Transverse colon (tissue), 4 donors: ENCODE measurements around the gene ANTXR2. TPM values are rescaled to one million over a fixed set of nuclear protein-coding genes. Genes with fewer than 3 reads are reported as not detected.

Source experiments
- DNase-seq: peaks from one replicate; pipeline ENCODE4 v3.0.0-alpha.2; 2019
- H3K27ac ChIP-seq, 4 donors: fragments of 200-600 bp; sonication (generic); 2 replicates each; pipeline ENCODE4 v1.5.1; 2016 to 2018; ENCODE audit warnings: inconsistent platforms in 4 of 4
- H3K27me3 ChIP-seq: fragments of 200-600 bp; sonication (generic); 2 replicates; pipeline ENCODE4 v1.5.1; 2017; ENCODE audit warnings: inconsistent platforms
- H3K36me3 ChIP-seq, 4 donors: fragments of 200-600 bp; sonication (generic); 2 replicates each; pipeline ENCODE4 v1.5.1; 2017 to 2019; ENCODE audit warnings: inconsistent platforms in 4 of 4
- H3K4me1 ChIP-seq, 4 donors: fragments of 200-600 bp; sonication (generic); 2 replicates each; pipeline ENCODE4 v1.5.1; 2017 to 2020; ENCODE audit warnings: inconsistent platforms in 4 of 4
- H3K4me3 ChIP-seq, 4 donors: fragments of 200-600 bp; sonication (generic); 1 replicate in 1 of 4; 2 replicates in 3 of 4; pipeline versions ENCODE4 v1.5.1 to v1.6.1; 2017 to 2019; ENCODE audit warnings: inconsistent platforms in 4 of 4
- H3K9me3 ChIP-seq, 2 donors: fragments of 200-600 bp; sonication (generic); 2 replicates each; pipeline ENCODE4 v1.5.1; 2017 to 2019; ENCODE audit warnings: inconsistent platforms in 2 of 2
- EP300 ChIP-seq: sonication (generic); formaldehyde crosslinking; IDR thresholded peaks from one replicate; pipeline ENCODE4 v1.6.1; 2017; ENCODE audit warnings: antibody characterized with exemption, low read depth
- POLR2A ChIP-seq: fragments of 450-650 bp; IDR thresholded peaks from one replicate; pipeline ENCODE4 v1.6.1; 2016; ENCODE audit warnings: antibody characterized with exemption, mild to moderate bottlenecking, moderate library complexity
- POLR2AphosphoS5 ChIP-seq, 3 donors: sonication (generic); formaldehyde crosslinking; IDR thresholded peaks; one replicate each; pipeline ENCODE4 v1.6.1; 2016; ENCODE audit warnings: antibody characterized with exemption in 3 of 3
- WGBS, 2 donors: methylation state at CpG; one replicate each; pipeline ENCODE4 v1.1.5; 2018; ENCODE audit warnings: low coverage in 1 of 2; 5-methylcytosine and 5-hydroxymethylcytosine counted together
- in situ Hi-C, 4 donors: fragments of 200-750 bp; cut with MboI; loops; one replicate each; pipeline versions ENCODE4 v1.15.0 to v1.15.1; 2017; ENCODE audit warnings: low sequenced_read_pairs in 3 of 4, low pct_ligation_motif_present in 1 of 4, low pct_unique_long_range_greater_than_20kb in 1 of 4
- intact Hi-C: fragments of 100-400 bp; cut with DNase I; formaldehyde crosslinking; loops from one replicate; pipeline ENCODE4 v1.15.1; 2023; ENCODE audit warnings: low total_unique reads
- total RNA-seq, 4 donors: library from RNA; depleted of rRNA; stranded (reverse); fragments of >200 nt; gene quantifications; one replicate each; pipeline ENCODE4 v1.1.0, GENCODE V29; 2016
- TF ChIP-seq, protein P1 (sequence below), 5 experiments: fragments of 200-600 bp in 3 of 5; fragments of 450-650 bp in 2 of 5; sonication (generic) in 3 of 5; IDR thresholded peaks; 1 replicate in 2 of 5; 2 replicates in 3 of 5; pipeline ENCODE4 v1.5.1; 2016 to 2017; ENCODE audit warnings: antibody characterized with exemption in 5 of 5, inconsistent platforms in 3 of 5, mild to moderate bottlenecking in 2 of 5, moderate library complexity in 1 of 5

Gene ANTXR2
- total RNA-seq, 4 donors from 2014 or later = 46.8 to 89.8 (median 76.0) TPM

- no peak overlapping the region for H3K27ac ChIP-seq
- 88 to 95% methylated on average over 2 of the region's 2 CpGs for WGBS, 2 donors
- no peaks in the 10 kb centered on the region for H3K9me3 ChIP-seq
- no peak for TF ChIP-seq EP300
- no peak for TF ChIP-seq POLR2AphosphoS5 (IDR thresholded peaks at IDR 0.05)
- no peak for TF ChIP-seq POLR2A
- TF ChIP-seq, protein P1, sequence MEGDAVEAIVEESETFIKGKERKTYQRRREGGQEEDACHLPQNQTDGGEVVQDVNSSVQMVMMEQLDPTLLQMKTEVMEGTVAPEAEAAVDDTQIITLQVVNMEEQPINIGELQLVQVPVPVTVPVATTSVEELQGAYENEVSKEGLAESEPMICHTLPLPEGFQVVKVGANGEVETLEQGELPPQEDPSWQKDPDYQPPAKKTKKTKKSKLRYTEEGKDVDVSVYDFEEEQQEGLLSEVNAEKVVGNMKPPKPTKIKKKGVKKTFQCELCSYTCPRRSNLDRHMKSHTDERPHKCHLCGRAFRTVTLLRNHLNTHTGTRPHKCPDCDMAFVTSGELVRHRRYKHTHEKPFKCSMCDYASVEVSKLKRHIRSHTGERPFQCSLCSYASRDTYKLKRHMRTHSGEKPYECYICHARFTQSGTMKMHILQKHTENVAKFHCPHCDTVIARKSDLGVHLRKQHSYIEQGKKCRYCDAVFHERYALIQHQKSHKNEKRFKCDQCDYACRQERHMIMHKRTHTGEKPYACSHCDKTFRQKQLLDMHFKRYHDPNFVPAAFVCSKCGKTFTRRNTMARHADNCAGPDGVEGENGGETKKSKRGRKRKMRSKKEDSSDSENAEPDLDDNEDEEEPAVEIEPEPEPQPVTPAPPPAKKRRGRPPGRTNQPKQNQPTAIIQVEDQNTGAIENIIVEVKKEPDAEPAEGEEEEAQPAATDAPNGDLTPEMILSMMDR (IDR thresholded peaks at IDR 0.05) = no peak
- intact Hi-C loops (no loop called here), in situ Hi-C loops (no loop called here)
- no peaks in the 10 kb centered on the region for H3K27me3 ChIP-seq
- DNase-seq = no peak
- H3K4me1 ChIP-seq = peaks cover 0 to 7% (median 0%) of the 10 kb centered on the region in 4 donors
- no peaks in the 10 kb centered on the region for H3K36me3 ChIP-seq
- H3K4me3 ChIP-seq = no peak overlapping the region
Measured at GRCh38 chr4:79934660-79935059, 138.4 kb downstream of the ANTXR2 start.

- TF ChIP-seq EP300 (no peak), POLR2AphosphoS5 (IDR thresholded peaks at IDR 0.05) (no peak), POLR2A (no peak)
- TF ChIP-seq, protein P1 (IDR thresholded peaks at IDR 0.05) = no peak
- no peak overlapping the region for H3K4me3 ChIP-seq
- DNase-seq = no peak
- intact Hi-C loops (no loop called here), in situ Hi-C loops (no loop called here)
- no peaks in the 10 kb centered on the region for H3K27me3 ChIP-seq
- no peaks in the 10 kb centered on the region for H3K4me1 ChIP-seq
- no peaks in the 10 kb centered on the region for H3K9me3 ChIP-seq
- H3K27ac ChIP-seq = no peak overlapping the region
- WGBS, 2 donors = 33 to 68% methylated on average over 1 of the region's 1 CpG
- H3K36me3 ChIP-seq = no peaks in the 10 kb centered on the region
Measured at GRCh38 chr4:79927931-79928330, 145.1 kb downstream of the ANTXR2 start.

- Histone ChIP-seq H3K4me3 (no peak overlapping the region), H3K27ac (no peak overlapping the region), H3K36me3 (no peaks in the 10 kb centered on the region), H3K9me3 (no peaks in the 10 kb centered on the region), H3K4me1 (no peaks in the 10 kb centered on the region), H3K27me3 (no peaks in the 10 kb centered on the region)
- intact Hi-C loops = no loop called here
- 65 to 74% methylated on average over 2 of the region's 2 CpGs for WGBS, 2 donors
- no peak for DNase-seq
- in situ Hi-C loops = loop anchor here in 1 of 4 donors (25.0 kb wide), 1 partner anchor 289 kb away; no protein-coding TSS in a partner anchor
- TF ChIP-seq POLR2A = no peak
- TF ChIP-seq, protein P1 (IDR thresholded peaks at IDR 0.05) = no peak
- no peak for TF ChIP-seq EP300
- TF ChIP-seq POLR2AphosphoS5 (IDR thresholded peaks at IDR 0.05) = no peak
Measured at GRCh38 chr4:79923281-79923680, 149.7 kb downstream of the ANTXR2 start.

DNA sequence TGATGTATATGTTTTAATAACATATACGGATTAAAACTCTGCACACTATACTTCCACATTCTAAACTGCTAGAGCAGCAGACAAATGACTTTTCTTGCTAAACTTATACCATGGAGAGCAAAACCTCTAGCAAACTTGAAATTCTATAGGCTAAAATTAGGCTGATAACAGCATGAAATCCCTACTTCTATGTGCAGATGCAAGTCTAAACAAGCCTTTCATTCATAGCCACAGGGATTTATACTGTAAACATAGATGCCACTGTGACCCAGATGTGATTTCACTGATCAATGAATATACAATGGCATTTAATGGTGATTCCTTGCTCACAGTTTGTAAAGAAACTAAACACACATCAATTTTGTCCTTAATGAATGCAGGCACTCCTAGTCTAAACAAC is 151.0 kb downstream of the ANTXR2 start:
- in situ Hi-C loops = loop anchor here in 1 of 4 donors (25.0 kb wide), 1 partner anchor 290 kb away; no protein-coding TSS in a partner anchor
- DNase-seq = no peak
- H3K36me3 ChIP-seq = no peaks in the 10 kb centered on the region
- no peak overlapping the region for H3K27ac ChIP-seq
- H3K4me3 ChIP-seq = no peak overlapping the region
- no peaks in the 10 kb centered on the region for H3K4me1 ChIP-seq
- 92 to 100% methylated on average over 1 of the region's 1 CpG for WGBS, 2 donors
- H3K27me3 ChIP-seq = no peaks in the 10 kb centered on the region
- intact Hi-C loops = no loop called here
- no peaks in the 10 kb centered on the region for H3K9me3 ChIP-seq
- no peak for TF ChIP-seq POLR2A
- TF ChIP-seq, protein P1 (IDR thresholded peaks at IDR 0.05) = no peak
- TF ChIP-seq POLR2AphosphoS5 (IDR thresholded peaks at IDR 0.05) = no peak
- no peak for TF ChIP-seq EP300
